NCI-H2107 (cell line): Measurements from ENCODE around the gene PCBP3.

Source experiments
- DNase-seq: peaks from one replicate; lab custom pipeline; 2025; lab: John Stamatoyannopoulos, UW

The PCBP3 gene

DNA sequence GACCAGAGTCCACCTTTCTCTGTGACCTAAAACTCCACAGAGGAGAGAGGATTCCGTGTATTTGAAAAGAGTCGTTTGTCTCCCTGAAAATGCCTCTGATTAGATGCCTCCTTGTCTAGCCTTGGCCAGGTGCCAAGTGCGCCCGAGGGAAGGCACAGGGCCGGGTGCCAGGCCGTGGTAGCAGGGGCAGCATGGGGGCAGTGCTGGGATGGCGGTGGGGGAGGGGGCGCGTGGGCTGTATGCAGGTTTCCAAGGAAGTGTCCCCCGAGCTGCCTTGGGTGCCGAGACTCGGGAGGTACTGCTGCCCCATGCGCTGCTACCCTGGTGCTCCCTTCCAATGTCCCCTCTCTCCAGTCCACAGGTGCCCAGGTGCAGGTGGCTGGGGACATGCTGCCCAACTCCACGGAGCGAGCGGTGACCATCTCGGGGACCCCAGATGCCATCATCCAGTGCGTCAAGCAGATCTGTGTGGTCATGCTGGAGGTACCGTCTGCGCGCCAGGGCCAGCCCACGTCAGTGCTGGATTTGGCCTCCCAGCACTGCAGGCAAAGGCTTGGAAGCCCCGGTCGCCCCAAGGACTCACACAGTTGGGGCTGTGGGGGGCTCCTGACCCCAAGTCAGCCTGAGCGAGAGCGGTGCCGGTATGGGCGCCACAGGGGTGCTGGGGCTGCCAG lies 267.2 kb downstream of the PCBP3 start:
- DNase-seq = no peak

DNA sequence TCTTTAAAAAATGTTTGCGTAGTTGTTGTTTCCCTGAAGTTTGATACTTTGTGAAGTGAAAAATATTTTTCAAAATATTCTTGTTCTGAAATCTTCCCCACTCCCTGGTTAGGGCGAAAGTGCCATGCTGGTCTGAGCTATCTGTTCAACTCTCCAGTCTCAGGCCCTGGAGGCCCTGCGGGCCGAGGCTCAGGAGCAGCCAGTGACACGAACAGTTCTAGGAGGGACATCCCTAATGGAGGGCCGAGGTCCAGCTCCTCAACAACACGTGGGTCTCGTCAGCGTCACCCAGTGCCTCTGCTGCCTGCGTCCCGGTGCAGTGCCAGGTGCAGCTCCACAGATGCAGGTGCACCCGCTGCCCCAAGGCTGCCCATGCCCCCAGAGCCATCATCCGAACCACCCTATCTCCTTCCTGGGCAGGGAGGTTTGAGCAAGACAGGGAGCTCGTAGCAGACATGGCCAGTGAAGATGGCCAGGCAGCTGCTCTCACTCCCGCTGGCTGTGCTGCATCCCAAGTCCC lies 268.3 kb downstream of the PCBP3 start:
- no peak for DNase-seq

- no peak for DNase-seq
These were observed 269.3 kb downstream of the PCBP3 start for GRCh38 chr21:45912611-45913417.

DNA sequence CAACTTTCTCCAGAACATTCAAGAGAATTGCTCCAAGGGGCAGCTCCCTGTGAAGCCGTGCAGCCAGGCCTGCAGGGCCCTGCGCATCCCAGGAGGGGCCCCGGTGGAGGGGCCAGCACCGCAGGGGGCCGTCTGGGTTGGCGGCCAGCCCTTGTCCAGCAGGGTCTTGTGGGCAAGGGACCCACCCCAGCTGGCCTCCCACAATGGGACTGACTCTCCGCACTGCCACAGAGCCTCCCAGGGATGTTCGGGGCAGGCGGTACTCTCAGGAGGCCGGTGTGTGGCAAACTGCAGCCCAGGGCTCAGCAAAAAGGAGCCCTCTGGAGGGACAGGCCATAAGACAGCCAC lies 269.9 kb downstream of the PCBP3 start:
- no peak for DNase-seq

- DNase-seq = no peak
These were observed 270.4 kb downstream of the PCBP3 start for GRCh38 chr21:45913886-45914285.

GRCh38 chr21:45914321-45914845 lies 270.9 kb downstream of the PCBP3 start:
- DNase-seq = no peak

DNA sequence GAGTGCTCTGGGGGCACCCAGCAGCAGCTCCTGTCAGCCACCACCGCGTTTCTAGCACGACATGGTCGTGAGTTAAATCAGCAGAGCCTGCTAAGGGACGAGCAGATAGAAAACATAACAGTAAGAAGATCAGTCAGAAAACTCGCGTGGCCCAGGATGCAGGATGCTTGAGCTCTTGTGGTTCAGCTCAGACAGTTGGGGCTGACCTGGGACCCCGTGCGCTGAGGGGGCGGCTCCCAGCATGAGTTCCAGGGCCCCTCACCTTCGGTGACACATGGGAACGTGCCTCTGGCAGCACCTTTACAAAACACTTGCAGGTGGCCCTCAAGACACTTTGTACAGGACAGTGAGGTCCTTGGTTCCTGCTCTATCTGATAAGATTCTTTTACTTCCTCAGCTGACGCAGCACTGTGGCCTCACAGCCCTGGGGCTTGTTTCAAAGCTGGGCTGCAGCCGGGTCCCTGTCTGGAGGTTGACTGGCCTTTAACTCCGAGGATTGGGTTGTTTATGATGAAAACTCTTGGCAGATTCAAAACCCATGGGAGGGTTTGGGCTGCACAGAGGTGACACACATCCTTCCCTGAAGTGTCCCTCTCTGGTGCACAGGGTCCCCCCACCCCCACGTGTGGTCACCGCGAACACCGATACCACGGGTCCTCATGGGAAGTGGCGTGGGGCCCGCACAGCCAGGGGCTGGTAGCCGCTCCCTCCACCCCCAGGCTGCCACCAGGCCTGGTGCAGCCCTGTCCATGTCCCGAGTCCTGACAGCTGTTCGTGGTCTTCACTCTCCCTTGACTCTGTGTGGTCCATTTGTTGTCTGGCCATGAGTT lies 272.7 kb downstream of the PCBP3 start:
- DNase-seq = no peak

DNA sequence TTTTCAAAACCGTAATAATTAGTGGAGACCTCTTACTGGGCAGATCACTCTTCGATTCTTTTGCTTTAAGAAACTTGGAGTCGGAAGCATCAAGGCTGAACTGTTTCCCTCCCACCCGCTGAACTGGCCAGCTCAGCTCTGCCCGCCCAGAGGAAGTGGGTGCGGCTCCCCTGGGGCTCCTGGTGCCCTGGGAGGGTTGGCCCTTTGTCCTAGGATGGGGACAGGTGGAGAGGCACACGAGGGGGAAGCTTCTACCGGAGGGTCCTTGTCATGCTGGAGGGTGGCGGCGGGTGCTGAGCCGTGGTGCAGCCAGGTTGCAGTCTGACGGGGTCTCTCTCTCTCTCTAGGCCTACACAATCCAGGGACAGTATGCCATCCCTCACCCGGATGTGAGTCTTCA lies 273.7 kb downstream of the PCBP3 start:
- no peak for DNase-seq

DNA sequence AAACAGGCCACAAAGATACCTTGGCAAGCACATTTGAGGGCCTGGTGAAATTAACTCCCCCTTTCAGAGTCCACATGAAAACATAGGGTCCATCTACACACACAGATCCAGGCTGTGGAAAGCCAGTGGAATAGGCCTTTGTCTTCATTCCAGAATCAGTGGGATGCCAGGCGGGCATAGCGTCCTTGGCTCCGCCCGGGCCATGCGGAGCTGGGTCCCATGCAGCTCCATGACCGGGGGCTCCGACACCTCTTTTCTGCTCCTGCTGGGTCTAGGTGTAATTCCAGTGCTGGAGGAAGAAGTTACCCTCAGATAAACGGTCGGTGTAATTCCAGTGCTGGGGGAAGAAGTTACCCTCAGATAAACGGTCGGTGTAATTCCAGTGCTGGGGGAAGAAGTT lies 274.5 kb downstream of the PCBP3 start:
- DNase-seq = no peak

GRCh38 chr21:45918835-45919447 lies 275.4 kb downstream of the PCBP3 start:
- no peak for DNase-seq

DNA sequence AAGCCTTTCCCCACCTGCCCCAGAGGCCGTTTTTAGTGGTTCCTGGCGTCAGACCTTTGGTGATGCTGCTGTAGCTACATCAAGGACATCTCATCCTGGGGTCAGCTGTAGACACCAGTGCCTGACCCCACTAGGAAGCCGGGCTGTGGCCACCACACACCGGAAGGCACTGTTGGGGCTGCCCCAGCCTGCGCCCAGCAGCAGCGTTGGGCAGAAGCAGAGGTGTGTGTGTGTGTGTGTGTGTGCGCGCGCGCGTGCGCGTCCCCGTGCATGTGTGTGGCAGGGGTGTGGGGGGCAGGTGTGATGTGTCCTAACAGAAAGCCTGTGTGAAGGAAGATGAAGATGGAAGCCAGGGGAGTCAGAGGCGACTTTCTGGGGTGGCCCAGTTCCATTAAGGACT lies 276.1 kb downstream of the PCBP3 start:
- DNase-seq = no peak

GRCh38 chr21:45920824-45921600 lies 277.5 kb downstream of the PCBP3 start:
- DNase-seq = no peak

GRCh38 chr21:45921917-45922316 lies 278.4 kb downstream of the PCBP3 start:
- no peak for DNase-seq

- DNase-seq = no peak
These were observed 279.1 kb downstream of the PCBP3 start for GRCh38 chr21:45922648-45923047.

DNA sequence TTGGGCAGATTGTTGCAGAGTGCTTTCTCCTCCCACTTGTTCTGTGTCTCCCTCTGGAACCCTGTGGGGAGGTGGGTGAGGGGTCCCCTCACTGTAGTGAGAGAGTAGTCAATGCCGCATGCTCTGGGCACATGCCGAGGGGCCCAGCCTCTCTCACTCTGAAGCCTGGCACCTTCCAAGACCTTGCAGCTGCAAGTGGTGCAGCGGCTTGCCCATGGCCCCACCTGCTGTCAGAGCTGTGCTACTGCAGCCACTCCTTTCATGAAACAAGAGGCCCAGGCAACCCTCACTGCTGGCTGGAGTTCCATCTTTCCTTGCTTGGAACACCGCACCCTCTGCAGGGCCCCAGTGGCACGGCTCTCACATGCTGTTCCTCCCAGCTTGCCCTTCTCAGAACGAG lies 279.6 kb downstream of the PCBP3 start:
- no peak for DNase-seq

GRCh38 chr21:45926281-45926680 lies 282.8 kb downstream of the PCBP3 start:
- no peak for DNase-seq

DNA sequence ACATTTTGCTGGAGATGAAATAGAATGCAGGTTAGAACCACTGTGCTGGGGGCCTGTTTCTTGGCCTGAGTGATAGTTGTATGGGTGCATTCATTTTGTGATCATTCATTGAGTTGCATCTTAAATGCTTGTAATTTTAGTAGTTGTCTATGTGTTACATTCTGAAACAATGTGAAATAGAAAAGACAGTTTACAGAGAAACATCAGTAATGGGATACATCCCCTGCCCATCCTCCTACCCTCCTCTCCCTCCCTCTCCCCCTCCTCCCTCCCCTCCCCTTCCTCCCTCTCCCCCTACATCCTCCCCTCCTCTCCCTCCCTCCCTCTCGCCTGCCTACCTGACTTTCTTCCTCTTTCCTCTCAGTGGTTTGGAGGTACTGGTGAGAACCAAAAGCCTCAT lies 283.5 kb downstream of the PCBP3 start:
- DNase-seq = no peak

- DNase-seq = no peak
These were observed 284.6 kb downstream of the PCBP3 start for GRCh38 chr21:45927851-45928850.

DNA sequence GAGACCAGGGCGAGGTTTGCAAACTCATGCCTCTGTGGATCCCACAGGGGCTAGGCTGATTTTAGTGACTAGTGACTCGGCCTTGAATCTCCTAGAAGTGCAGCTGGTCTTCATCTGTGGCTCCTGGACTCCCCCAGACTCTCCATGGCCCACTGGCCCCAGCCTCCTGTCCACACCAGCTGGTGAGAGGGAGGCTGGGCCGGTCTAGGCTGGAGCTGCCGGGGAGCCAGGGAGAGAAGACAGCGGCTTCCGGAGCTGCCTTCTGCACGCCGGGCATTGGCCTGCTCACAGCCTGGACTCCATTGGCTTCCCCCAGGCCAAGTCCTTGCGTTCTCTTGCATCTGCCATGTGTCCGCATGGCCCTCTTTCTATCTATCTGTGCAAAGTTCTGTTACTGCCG lies 285.9 kb downstream of the PCBP3 start:
- DNase-seq = no peak

GRCh38 chr21:45930231-45930760 lies 286.8 kb downstream of the PCBP3 start:
- DNase-seq = no peak
